Activated gamma-delta T cell treated with anti-CD3 and anti-CD28 coated beads, Interleukin-2, amount 50 U/mL, for 16 hours (primary cell): ENCODE measurements around the gene NME5.

Source experiments
- DNase-seq: peaks from one replicate; pipeline ENCODE4 v3.0.0-alpha.2; 2020; ENCODE audit warnings: low read depth

Gene NME5

DNA sequence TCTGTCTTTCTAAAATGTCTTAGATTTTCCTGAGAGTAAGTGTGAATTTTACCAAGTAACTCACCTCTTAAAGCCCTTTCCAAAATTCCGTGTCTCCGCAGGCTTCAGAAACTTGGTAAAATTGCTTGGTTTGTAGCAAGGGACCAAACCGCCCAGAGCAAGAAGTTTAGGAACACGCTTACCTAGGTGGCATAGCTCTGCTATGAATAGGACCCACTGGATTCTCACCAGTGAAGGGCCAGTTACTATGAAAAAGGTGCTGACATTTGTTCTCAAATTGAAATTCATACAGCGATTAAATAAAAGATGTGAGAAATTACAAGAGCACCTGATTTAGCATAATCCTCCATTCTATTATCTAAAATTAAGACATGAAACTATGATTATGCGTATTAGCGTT, 6.7 kb downstream of the NME5 start:
- DNase-seq, result no peak

DNA sequence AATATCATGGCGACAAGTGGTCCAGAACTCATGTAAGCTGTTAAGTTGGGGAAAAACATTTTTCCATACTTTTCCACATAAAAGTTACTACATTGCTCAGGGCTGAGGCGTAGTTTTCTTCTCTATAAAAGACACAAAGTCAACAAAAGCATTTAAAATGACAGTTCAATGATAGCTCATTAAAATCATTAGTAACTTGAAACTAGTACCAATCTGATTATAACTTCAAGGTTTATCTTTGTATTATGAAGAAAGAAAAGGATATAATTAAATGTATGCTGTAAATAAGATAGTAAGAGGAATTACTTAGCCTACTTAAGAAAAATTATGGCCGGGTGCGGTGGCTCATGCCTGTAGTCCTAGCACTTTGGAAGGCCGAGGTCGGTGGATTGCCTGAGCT, 9.9 kb downstream of the NME5 start:
- DNase-seq, result no peak

DNA sequence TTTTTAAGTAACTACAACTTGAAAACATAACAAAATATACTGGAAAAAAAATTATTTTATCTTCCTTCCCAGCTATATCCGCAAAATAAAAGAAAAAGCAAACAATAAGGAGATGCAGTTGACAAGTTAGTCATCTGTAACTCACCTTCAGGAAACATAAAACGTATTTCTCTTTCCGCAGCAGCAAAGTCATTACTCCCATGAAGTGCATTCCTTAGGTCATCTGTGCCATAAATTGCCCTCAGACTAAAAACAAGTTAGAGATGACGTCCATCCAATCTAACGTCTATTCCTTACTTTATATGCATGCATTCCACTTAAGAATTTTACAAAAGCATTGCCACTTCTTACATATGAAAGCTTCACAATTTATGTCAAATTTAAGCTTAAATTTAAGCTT, 10.9 kb downstream of the NME5 start:
- no peak for DNase-seq

DNA sequence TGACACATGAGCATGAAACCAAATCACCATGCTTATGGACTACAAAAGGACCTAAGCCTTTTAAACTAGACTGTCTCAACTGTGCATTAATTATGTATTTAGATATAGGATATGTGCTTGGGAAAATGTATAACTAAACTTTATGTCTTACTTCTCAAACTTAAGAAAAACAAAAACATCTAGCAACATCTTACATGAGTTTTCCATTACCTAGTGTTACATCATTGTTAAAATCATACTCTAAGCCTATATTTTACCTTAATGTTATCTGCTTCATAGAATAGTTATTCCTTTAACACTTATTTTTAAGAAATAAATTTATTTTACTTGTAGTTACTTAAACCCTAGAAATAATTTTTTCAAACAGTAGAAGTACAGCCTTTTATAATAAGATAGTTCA, 24.0 kb downstream of the NME5 start:
- DNase-seq, result no peak

DNA sequence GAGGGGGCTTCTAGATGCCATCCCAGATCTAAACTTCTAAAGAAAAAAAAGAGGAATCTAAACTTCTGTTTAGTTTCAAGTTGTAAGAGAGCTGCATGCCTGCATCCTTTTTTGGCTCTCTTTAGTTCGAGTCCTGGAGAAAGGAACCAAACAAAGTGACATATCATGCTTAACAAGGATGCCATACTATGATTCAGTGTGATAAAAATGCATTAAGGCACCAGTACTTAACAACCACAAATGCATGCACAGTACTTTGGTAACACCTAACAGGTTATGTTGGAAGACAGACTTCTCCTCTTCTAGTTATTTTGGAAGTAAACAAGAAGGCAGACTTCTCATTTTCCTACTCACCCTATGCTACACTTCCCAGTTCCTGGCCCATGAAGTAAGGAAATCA, 27.3 kb downstream of the NME5 start:
- DNase-seq, result no peak

DNA sequence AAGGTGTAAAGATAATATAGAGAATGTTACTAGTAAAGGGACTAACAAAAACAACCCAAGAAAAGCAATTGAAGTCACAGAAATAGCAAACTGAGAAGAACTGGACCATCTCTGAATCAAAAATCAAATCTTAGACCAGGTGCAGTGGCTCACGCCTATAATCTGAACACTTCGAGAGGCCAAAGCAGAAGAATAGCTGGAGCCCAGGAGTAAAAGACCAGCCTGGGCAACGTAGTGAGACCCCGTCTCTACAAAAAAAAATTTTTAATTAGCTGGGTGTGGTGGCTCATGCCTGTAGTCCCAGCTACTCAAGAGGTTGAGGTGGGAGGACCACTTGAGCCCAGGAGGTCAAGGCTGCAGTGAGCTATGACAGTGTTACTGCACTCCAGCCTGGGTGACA, 28.0 kb downstream of the NME5 start:
- DNase-seq, result no peak

DNA sequence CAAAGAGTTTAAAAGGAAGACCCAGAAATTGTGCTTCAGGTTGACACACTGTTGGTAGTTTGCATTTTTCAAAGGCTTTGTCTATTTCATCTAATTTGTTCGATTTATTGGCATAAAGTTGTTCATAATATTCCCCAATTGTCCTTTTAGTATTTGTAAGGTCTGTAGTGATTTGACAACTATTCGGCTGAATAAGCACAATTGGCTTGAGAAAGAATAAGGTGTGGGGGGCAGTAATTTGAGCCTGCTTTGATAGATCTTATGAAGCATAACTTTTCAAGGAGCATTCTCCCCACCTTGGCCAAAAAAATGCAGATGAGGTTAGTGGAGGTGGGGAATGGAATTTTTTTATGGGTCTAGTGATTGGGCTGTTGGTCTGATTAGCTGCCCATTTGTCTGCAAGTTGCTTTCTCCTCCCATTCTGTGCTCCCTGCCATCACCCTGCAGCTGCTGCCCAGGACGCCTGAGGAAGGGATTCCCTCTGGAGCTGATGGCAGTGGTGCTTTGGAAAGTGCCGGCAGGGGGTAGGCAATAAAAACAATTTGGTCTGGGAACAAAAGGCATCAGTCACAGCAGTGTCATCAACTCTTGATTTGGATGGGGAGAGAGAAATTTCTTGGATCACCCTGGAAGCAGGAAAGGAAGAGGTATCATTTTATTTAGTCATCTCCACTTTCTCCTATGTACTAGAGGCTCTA, 28.8 kb downstream of the NME5 start:
- no peak for DNase-seq

DNA sequence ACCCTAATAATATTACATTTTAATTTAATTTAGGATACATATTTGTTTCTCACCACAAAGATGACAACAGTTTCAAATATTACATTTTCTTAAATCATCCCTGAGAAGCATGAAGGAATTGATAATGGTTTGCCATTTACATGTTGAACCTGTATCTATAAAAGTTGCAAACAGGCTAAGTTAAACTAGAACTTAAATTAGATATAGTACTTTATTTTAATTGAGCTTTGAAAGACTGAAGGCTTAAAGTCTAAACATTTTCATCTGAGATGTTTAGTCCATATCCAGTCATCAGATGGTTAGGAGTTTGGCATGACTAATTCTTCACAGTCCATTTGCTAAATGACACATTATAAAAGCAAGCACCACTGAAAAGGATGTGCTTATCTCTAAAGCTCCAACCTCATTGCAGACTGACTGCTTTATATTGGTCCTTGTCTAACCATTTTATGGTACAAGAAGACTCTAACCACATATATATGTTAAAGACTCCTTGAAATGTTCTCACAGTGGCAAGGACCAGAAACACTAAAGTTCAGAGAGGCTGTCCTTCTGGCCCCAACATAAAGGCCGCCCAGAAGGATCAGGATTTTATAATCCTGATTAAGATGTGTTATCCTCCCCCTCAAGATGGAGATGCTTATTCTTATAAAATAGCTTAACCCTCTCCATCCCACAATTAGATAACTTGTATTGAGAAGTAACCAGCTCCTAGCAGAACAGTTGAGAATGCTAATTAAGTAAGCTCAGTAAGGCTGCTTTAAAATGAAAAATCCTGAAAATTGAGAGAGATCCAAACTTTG, 29.6 kb downstream of the NME5 start:
- no peak for DNase-seq

DNA sequence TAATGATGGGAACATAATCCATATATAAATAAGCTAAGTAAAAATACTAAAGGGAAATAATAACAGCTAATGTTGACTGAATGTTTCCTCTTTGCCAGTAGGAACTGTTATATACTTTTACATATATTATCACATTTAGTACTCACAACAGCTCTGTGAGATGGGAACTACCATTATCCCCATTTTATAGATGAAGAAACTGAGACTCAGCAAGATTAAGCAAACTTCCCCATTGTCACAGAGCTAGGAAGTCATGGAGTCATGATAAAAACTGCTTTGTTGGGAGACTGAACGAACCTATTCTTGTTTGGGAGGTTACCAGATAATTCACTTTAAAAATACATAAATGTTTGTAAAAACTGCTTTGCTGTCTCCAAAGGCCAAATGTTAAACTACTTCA, 32.0 kb downstream of the NME5 start:
- no peak for DNase-seq

DNA sequence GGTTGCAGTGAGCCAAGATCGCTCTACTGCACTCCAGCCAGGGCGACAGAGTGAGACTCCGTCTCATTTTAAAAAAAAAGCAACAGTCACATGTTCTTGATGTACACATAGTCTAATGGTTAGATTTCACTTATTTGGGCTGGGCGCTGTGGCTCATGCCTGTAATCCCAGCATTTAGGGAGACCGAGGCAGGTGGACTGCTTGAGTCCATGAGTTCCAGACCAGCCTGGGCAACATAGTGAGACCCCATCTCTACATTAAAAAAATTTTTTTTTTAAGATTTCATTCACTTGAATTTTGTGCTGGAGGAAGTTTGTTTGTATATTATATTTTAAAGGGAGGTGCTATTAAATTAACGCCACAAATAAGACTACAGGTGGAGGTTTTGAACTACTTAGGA, 33.5 kb downstream of the NME5 start:
- DNase-seq, result no peak

DNA sequence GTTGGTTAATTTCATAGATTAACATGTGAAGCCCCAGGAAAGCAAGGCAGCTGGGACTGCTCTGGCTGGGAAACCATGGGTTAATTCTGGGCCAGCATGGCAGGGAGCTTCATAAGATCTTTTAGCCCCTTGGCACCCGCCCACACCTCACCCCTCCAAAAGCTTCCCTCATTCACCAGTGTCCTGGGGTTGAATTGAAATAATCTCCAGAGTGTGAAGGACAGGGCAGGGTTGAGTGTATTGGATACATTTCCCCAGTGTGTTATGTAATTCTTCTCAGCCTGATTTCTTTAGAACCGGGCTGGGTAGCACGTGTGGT, 36.0 kb downstream of the NME5 start:
- no peak for DNase-seq

DNA sequence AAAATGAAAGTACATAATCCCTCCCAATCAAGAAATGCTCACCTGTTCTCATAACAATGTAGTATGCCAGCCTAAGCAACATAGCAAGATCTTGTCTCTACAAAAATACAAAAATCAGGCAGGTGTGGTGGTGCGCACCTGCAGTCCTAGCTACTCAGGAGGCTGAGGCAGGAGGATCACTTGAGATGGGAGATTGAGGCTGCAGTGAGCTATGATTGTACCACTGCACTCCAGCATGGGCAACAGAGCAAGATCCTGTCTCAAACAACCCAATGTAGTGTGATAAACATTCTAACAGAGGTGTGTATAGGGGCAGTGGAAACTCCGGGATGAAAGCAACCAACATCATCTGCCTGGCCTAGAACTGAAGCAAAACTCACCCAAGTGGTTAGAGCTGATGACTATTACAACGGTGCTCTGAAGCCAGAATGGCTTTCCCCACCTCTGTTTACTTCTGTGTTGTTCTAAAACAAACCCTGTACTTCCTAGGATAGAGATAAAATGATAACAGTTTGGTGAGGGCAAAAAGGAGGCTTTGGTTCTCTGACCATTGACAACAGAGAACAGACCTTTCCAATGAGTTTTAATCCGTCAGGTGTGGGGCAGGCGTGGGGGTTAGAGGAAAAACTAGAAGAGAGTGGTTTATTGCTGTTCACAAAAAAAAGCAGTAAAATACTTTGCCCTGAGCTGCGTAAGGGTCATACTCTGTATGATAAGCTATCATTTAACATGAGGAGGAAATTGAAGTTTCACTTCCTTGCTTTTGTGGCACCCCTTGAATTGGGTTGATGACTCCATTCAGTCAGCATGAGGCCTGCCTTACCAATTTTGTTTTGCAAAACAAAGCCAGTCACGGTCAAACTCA, 36.5 kb downstream of the NME5 start:
- no peak for DNase-seq

DNA sequence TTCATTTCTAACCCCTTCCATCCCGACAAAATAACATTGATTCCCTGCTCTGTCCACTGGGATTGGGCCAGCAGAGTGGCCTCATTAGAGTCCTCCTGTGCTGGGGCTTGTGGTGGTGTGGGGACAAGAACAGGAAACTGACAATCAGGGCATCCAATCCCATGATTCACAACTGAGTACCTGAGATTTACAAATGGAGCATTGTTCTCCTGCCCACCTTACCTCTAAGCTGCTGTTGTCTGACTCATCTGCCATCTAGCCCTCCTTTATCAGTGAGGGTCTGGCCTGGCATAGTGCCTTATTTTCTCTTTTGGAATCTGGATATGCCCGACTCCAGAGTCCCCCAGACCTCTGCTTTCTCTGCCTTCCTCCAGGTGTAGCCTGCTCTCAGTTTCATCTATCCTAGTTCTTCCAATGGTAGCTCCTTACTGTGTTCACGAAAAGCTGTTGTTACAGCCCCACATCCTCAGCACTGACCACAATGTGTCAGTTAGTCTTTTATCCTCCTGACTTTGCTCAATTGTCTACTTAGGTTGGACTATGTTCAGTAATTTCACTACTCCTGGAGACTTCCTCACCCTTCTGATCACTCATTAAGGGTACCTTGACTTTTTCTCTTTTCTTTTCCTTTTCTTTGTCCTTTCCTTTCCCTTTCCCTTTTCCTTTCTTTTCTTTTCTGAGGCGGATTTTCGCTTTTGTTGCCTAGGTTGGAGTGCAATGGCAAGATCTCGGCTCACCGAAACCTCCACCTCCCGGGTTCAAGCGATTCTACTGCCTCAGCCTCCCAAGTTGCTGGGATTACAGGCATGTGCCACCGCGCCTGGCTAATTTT, 42.0 kb downstream of the NME5 start:
- no peak for DNase-seq

DNA sequence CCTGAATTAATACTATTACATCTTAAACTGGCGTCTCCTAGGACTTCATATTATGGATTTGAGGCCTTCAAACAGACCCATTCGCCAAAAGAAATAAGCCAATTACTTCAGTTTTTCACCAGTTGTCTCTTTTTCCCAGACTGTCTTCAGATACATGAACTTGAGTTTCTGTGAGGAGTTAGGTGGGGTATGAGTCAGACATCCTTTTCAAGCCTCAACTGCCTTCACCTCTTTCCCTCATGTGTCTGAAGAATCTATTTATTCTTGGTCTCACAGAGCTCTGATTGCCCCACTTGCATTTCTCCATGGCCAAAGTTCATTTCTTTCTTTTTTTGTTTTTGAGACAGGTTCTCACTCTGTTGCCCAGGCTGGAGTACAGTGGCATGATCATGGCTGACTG, 42.9 kb downstream of the NME5 start:
- no peak for DNase-seq

DNA sequence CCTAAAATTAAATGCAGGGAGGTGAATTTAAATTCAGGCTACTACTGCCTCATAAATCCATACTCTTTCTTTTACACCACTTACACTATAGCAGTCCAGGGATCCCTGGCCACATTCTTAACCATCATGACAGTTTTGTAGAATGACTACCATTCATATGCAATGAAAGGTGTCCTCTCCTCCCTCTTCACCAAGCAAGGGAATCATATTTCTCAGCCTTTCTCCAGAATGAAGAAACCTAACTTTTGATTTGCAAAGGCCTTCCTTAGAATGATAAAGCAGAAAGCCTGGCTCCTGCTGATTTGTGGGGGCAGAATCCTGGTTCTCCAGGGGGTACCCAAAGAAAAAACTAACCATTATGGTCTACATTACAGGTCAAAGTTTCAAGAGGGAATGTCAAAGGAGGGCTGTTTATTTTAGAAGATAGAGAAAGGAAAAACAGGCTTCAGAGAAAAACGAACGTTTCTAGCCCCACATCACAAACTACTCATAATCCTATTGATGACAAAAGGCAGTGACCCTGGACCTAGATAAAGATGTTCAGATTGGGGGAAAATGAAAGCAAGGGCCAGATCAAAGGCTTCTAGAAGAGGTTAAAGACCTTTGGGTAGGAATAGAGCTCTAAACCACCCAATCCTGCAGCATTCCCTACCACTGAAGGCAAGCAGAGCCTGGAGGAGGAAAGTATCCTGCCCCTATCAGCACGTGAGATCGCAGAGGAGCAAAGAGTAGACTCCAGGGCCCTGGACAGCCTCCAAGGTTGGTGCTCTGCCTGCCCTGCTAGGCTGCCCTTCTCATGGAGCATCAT, 43.9 kb downstream of the NME5 start:
- DNase-seq, result no peak

DNA sequence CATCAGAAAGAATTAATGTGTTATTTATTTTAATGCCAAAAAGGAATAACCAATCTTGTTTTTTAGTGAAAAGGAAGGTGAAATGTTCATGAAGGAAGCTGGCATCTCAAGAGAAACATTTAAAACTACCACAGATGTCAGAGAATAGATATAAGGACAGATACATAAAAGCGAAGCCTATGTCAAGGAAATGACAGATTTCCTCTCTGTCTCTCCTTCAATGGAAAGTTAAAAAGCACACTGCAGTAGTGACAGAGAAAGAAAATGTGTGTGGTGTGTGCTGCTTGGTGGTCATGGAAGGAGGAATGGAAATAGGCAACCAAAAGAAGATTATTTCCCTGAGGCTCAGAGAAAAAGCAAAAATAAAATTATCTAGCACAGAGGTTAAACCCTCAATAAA, 46.2 kb downstream of the NME5 start:
- DNase-seq, result no peak

DNA sequence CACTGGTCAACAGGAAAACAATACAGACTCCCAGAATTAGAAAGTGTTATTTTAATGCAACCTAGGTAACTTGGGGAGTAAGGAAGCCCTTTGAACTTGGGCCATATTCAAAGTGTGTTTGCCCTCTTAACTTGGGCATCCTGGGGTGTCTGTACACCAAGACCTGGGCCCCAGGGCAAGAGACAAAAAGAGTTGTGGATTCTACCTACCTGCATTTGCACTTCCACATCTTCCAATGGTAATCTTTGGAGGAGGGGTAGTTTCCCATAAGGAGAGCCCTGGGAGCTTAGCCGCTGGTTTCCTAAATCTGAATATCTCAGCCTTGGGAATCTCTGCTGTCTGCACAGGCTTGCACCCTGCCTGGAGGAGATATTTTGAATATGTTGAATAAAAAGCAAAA, 46.9 kb downstream of the NME5 start:
- no peak for DNase-seq

DNA sequence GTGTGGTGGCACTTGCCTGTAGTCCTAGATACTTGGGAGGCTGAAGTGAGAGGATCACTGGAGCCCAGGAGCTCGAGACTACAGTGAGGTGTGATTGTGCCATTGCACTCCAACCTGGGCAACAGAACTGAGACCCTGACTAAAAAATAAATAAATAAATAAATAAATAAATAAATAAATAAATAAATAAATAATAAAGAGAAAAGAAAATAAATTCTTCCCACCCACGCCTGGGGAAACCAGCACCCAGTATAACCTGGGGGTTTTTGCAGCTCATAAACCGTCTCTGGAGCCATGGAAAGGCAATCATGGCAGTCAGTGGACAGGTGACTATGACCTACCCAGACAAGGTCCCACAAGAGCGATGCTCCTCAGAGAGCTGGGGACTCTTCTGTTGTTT, 47.5 kb downstream of the NME5 start:
- no peak for DNase-seq

DNA sequence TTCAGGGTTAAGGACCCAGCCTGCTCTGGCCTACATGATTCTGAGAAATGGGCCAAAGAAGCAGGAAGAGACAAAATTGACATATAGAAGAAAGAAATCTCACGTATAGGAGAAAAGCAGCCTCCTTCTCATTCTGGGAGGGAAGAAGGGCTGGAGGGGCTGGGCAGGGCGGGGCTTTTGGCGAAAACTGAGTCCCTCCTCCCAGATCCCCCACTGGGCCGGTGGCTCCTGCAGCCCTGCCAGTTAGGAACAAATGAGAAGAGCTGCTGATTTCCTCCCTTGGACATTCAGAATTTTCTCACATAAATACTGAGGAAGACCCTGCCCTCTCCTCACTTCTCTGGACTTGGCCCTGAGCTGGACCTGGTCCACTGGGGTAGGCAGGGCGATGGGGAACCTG, 55.5 kb downstream of the NME5 start, which contains the start of gene WNT8A:
Gene WNT8A, plus strand, starts transcription at position 332 of the 400 bp plus-strand sequence. CDS start 95 bp downstream, outside the sequence.
- no peak for DNase-seq

DNA sequence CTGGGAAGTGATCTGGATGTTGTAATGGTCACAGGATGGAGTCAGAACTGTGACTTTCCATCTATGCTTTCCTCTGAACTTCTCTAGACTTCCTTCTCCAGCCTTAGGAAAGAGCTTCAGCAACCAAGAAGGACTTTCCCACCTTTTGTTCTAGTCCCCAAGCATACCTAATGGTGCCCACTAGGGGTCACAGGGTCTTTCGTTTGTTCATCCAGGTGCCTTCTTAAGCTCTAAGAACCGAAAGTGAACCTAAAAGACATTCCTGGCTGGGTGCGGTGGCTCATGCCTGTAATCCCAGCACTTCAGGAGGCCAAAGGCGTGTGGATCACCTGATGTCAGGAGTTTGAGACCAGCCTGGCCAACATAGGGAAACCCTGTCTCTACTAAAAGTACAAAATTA, 57.2 kb downstream of the NME5 start:
- no peak for DNase-seq

DNA sequence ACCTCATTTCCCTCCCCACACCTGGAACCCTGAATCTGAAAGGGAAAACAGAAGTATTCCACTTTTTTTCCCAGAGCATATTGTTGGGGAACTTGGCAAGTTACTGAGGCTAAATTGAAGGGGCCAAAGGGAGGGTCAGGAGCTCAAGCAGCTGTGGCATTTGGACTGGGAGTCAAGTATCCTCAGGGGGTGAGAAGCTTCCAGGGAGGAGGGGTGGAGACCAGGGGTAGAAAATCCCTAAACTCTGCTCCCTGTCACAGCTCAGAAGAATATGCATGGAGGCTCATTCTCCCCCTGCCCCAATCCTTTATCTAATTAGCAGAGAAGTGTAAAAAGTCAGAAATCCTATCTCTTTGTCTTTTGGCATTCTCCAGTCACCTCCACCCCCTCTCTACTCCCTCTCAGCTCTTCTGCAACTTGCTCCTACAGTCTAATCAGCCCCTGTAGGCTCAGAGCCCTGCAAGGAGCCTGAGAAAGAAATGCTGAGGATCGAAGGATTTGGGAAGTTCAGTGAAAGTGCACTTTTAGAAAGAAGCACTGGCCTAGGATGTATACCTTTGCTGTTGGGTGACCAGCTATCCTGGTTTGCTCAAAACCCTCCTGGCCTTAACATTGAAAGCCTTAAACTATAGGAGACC, 61.1 kb downstream of the NME5 start:
- no peak for DNase-seq
